OCI-LY3 (cell line): ENCODE measurements around the gene C13orf42.

Experiments
- H2AFZ ChIP-seq: fragments of 200-600, 300-600 bp; shearing (Covaris generic); 2 replicates; pipeline ENCODE4 v1.6.0; 2014; ENCODE audit warnings: antibody characterized with exemption, low read depth, low read length
- H3K27ac ChIP-seq: fragments of 200-600, 300-600 bp; sonication (generic); 2 replicates; pipeline ENCODE4 v1.5.1; 2014; ENCODE audit warnings: mild to moderate bottlenecking, low read length, moderate library complexity, mixed read lengths
- H3K27me3 ChIP-seq: fragments of 200-600, 300-600 bp; sonication (generic); 2 replicates; pipeline ENCODE4 v1.6.1; 2014; ENCODE audit warnings: low read depth, low read length, mixed read lengths
- H3K36me3 ChIP-seq: fragments of 200-600, 300-600 bp; sonication (generic); replicated peaks from 2 replicates; pipeline ENCODE3; 2014; ENCODE audit warnings: low read depth, low read length, mixed read lengths
- H3K4me1 ChIP-seq: fragments of 300-600, 200-600 bp; sonication (generic); 2 replicates; pipeline ENCODE4 v1.6.1; 2014; ENCODE audit warnings: low read length, mixed read lengths
- H3K4me2 ChIP-seq: fragments of 200-600, 300-600 bp; sonication (generic); 2 replicates; pipeline ENCODE4 v1.6.1; 2014; ENCODE audit warnings: low read length, mixed read lengths
- H3K4me3 ChIP-seq: fragments of 300-600, 200-600 bp; sonication (generic); 2 replicates; pipeline ENCODE4 v1.5.1; 2014; ENCODE audit warnings: antibody characterized with exemption, mild to moderate bottlenecking, low read length, moderate library complexity
- H3K79me2 ChIP-seq: fragments of 300-600, 200-600 bp; shearing (Covaris generic); 2 replicates; pipeline ENCODE4 v1.6.1; 2014; ENCODE audit warnings: mild to moderate bottlenecking, low read length, mixed read lengths
- H3K9ac ChIP-seq: fragments of 300-600, 200-600 bp; shearing (Covaris generic); 2 replicates; pipeline ENCODE4 v1.6.0; 2014; ENCODE audit warnings: mild to moderate bottlenecking, low read length, moderate library complexity
- H3K9me3 ChIP-seq: fragments of 200-600, 300-600 bp; shearing (Covaris generic); 2 replicates; pipeline ENCODE4 v1.6.1; 2014; ENCODE audit warnings: low read length, mixed read lengths; ENCODE audit not compliant: insufficient read depth
- H4K20me1 ChIP-seq: fragments of 200-600, 300-600 bp; sonication (generic); 2 replicates; pipeline ENCODE4 v1.6.1; 2016; ENCODE audit warnings: low read length, mixed read lengths; ENCODE audit not compliant: insufficient read depth
- CTCF ChIP-seq: fragments of 200-600, 300-600 bp; sonication (generic); IDR thresholded peaks from 2 replicates; pipeline ENCODE4 v1.5.1; 2014; ENCODE audit warnings: antibody characterized with exemption, low read length, low read depth
- EZH2phosphoT487 ChIP-seq: fragments of 200-600 bp; shearing (Covaris generic); IDR thresholded peaks from 2 replicates; pipeline ENCODE4 v1.6.1; 2018; ENCODE audit warnings: antibody characterized with exemption, mixed run types, low read depth

The C13orf42 gene

GRCh38 chr13:51066091-51066831, 44.8 kb downstream of the C13orf42 start:
- TF ChIP-seq EZH2phosphoT487, result no peak
- TF ChIP-seq CTCF, result peak; percentile 10; the same call in 1 of the 2 replicates
- Histone ChIP-seq H3K9me3 (no peaks in the 10 kb centered on the region), H2AFZ (no peak overlapping the region), H3K36me3 (no peaks in the 10 kb centered on the region), H3K79me2 (no peaks in the 10 kb centered on the region), H3K4me3 (no peak overlapping the region), H3K9ac (no peak overlapping the region), H3K4me1 (peaks cover 18% of the 10 kb centered on the region), H3K27ac (no peak overlapping the region), H4K20me1 (no peaks in the 10 kb centered on the region), H3K4me2 (no peak overlapping the region), H3K27me3 (peaks cover 18% of the 10 kb centered on the region)

- Histone ChIP-seq H3K9ac (no peak overlapping the region), H3K27ac (no peak overlapping the region), H3K27me3 (peaks cover 18% of the 10 kb centered on the region), H3K4me3 (no peak overlapping the region), H3K4me2 (no peak overlapping the region), H2AFZ (no peak overlapping the region), H3K9me3 (no peaks in the 10 kb centered on the region), H3K4me1 (peaks cover 10% of the 10 kb centered on the region), H4K20me1 (no peaks in the 10 kb centered on the region), H3K79me2 (no peaks in the 10 kb centered on the region), H3K36me3 (no peaks in the 10 kb centered on the region)
- TF ChIP-seq EZH2phosphoT487 (no peak), CTCF (no peak)
Observed at GRCh38 chr13:51065372-51066090, 45.5 kb downstream of the C13orf42 start.

DNA sequence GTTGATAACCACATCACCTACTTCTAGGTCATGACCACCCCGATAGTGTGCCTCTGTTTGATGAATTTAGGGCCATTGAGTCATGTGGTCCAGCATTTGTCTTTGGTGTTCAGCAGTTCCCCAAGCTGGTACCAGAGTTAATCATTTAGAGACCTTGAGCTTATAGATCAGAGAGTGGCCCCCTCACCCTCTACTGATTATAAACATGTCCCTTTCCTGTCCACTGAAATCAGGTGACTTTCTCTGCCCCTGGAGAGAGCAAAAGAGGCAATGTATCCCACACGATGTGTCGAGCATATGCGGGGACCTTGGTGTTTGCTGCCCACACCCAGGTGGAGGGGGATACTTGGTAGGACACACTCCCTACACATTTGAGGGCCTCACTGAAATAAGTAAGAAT, 46.3 kb downstream of the C13orf42 start:
- H3K27me3 ChIP-seq, result peaks cover 18% of the 10 kb centered on the region
- H3K79me2 ChIP-seq, result no peaks in the 10 kb centered on the region
- H3K36me3 ChIP-seq, result no peaks in the 10 kb centered on the region
- H3K27ac ChIP-seq, result no peak overlapping the region
- no peak overlapping the region for H3K4me2 ChIP-seq
- no peak overlapping the region for H3K9ac ChIP-seq
- H4K20me1 ChIP-seq, result no peaks in the 10 kb centered on the region
- H2AFZ ChIP-seq, result no peak overlapping the region
- H3K9me3 ChIP-seq, result no peaks in the 10 kb centered on the region
- no peak overlapping the region for H3K4me3 ChIP-seq
- H3K4me1 ChIP-seq, result peaks cover 3% of the 10 kb centered on the region
- TF ChIP-seq EZH2phosphoT487 (no peak), CTCF (no peak)

GRCh38 chr13:51063909-51064308, 47.2 kb downstream of the C13orf42 start:
- TF ChIP-seq CTCF (no peak), EZH2phosphoT487 (no peak)
- Histone ChIP-seq H3K4me1 (no peaks in the 10 kb centered on the region), H3K27me3 (peaks cover 18% of the 10 kb centered on the region), H3K9me3 (no peaks in the 10 kb centered on the region), H3K4me2 (no peak overlapping the region), H4K20me1 (no peaks in the 10 kb centered on the region), H3K36me3 (no peaks in the 10 kb centered on the region), H3K79me2 (no peaks in the 10 kb centered on the region), H3K27ac (no peak overlapping the region), H2AFZ (no peak overlapping the region), H3K9ac (no peak overlapping the region), H3K4me3 (no peak overlapping the region)
